Occipital lobe (tissue), 2 donors: ENCODE measurements around the gene ETV1. TPM values are rescaled to one million over a fixed set of nuclear protein-coding genes. Genes with fewer than 3 reads are reported as not detected.

Experiments
- DNase-seq: peaks from one replicate; lab custom pipeline; 2025; lab: John Stamatoyannopoulos, UW
- total RNA-seq: library from RNA; depleted of rRNA; stranded (reverse); fragments of >200 nt; gene quantifications from one replicate; pipeline ENCODE4 v1.2.3, GENCODE V29; 2014

The ETV1 gene
- total RNA-seq, 1 donor from 2014 or later, result 66.1 TPM

DNA sequence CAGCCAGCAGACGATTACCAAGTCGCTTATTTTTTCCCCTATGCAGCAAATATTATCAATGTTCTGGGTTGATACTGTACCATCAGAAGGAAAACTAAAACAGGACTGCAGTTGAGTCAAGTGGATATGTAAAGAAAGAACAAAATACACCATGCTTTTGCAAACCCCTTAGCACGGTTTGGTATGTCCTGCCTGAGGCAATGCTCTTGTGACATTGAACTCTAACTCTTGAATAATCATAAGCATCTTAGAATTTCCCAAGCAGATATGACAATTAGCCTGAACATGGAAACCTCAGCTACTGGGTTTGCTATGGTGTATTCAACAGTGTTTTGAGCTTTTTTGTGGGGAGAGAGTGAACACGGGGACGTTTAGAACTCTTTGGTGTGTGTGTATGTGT, 107.4 kb downstream of the ETV1 start:
- DNase-seq, result no peak

- DNase-seq, result no peak
Observed at GRCh38 chr7:13880789-13881188, 108.7 kb downstream of the ETV1 start.

GRCh38 chr7:13879994-13880686, 109.3 kb downstream of the ETV1 start:
- DNase-seq, result no peak

DNA sequence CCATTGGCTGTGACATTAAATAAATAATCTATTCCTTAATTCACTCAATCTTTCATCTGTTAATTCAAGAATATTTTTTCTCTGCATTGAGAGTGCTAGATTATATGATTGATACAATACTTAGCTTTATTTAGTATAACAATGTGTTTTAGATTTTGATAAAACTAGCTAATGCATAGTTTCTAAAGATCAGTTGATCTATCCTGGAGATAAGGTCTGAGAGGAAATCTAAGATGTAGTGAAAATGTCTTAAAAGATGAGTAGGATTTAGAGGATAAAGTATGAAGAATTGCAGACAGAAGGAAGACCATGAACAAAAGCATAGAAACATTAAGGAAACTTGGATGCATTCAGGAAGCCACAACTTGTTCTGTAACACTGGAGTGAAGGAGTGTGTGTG, 110.3 kb downstream of the ETV1 start:
- DNase-seq, result no peak

GRCh38 chr7:13878154-13878553, 111.3 kb downstream of the ETV1 start:
- no peak for DNase-seq

DNA sequence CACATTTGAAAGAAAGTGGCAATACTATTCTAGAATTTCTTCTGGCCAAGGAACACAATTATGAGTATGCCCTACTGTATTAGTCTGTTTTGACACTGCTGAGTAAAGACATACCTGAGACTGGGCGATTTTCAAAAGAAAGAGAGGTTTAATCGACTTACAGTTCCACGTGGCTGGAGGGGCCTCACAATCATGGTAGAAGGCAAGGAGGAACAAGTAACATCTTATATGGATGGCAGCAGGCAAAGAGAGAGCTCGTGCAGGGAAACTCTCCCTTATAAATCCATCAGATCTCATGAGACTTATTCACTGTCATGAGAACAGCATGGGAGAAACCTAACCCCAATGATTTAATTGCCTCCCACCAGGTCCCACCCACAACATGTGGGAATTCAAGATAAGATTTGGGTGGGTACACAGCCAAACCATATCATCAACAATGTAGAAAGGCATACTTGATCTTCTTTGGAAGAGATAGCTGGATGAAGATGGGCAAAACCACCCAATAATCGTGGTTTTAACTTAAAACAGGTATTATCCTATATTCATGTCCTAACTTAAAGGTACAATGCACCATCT, 113.9 kb downstream of the ETV1 start:
- DNase-seq, result no peak

DNA sequence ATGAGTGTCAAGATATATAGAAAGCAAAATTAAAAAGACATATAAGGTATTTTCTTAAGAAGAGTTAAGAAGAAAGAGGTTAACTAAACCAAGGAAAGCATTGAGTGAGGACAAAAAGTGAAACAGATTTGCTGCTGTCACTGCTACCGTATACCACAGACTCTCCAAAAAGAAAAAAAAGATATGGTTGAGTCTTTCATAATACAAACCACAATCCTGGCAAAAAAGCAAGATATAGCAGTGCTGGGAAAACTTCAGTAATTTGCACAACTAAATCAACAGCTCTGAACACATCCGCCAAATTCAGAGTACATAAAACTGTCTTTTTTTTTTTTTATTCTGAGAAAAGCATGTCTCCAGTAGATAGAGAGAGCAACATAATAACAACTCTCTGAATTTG, 114.7 kb downstream of the ETV1 start:
- DNase-seq, result no peak

DNA sequence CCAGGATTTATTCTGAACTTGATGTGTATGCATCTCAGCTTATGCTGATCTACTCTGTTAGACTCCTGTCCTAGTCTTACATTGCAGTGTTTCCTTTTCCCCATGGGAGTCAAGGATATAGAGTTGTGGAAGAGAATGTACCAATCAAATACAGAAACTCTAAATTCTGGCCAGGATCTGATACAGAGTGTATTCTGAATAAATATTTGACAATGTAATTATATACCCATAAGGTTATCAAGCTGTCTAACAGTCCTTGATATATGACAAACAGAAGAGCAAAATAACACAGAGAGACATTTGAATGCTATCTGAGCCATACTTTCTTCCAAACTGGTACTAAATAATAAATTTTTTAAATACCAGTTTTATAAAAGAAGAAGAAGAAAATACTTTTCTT, 116.8 kb downstream of the ETV1 start:
- no peak for DNase-seq

DNA sequence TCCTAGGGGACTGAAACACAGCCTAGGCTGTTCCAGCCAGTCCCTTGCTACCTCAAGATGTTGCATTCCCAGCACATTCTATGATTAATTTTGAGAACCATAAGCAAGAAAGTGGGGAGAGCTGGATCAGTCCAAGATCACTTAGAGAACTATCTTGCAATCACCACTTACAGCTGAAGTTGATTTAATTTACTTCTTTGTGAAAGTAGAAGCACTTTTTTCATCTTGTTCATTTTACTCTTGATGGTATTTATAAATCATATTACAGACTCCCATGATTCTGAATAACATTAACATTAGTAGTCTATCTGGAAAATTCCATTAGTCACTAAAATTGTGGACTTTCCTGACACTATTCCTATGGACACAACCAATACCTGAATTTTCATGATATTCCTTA, 118.5 kb downstream of the ETV1 start:
- no peak for DNase-seq

DNA sequence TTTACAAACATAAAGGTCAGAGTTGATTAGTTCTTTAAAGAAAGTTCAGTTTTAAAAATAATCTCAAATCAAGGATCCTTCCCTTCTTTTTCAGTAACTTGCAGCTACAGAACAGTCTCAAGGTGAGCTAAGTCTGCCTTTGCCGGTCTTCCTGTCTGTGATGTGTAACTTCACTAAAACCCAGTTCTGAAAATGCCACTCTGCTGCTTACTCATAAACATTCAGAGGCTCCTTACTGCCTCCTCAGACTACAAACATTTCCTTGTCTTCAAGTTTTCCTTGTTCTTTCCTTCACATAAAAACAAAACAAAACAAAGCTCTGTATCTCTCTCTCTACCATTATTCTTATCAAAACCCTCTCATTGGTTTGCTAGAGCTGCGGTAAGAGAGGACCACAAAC, 128.7 kb downstream of the ETV1 start:
- DNase-seq, result no peak

DNA sequence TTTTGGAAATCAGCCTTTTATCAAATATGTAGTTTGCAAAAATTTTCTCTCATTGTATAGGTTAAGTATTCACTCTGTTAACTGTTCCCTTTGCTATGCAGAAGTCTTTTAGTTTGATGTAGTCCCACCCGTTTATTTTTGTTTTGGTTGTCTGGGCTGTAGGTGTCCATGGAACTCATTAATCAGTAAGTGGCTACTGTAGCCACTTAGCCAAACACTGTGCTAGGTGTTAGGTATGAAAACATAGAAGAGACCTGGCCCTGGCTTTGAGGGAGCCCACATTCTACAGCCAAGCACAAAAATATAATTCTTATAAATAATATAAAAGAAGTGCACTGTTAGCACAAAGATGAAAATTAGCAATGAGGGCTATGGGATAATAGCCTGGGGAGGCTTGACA, 133.5 kb downstream of the ETV1 start:
- DNase-seq, result no peak

- DNase-seq, result no peak
Observed at GRCh38 chr7:13852281-13852968, 137.0 kb downstream of the ETV1 start.

GRCh38 chr7:13851736-13852135, 137.7 kb downstream of the ETV1 start:
- DNase-seq, result no peak

DNA sequence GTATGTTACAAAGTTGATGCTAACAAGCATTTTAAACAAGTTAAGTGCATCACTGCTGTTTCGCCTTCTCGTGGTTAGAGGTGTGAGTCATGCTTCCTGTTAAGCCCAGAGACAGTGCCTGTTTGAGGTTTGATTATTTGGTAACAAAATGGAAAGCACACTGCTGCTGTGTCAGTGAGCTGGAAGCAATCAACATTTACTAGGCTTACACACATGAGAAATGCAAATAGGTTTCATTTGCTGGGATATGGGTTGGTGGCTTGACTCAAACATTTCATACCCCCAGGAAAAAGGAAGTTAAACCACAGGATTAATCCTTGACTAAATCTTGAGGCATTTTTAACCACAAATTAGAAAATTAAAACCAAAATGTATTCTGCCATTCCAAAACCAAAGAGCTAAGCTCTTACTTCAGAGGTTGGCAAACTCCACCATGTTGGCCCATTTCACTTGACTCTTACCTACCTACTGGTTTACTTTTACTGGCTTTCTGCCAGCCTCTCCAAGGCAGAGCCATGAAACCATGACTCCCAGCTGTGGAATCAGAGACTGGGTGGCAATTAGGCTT, 139.2 kb downstream of the ETV1 start:
- no peak for DNase-seq

- no peak for DNase-seq
Observed at GRCh38 chr7:13849163-13849892, 140.1 kb downstream of the ETV1 start.

- no peak for DNase-seq
Observed at GRCh38 chr7:13848681-13849131, 140.8 kb downstream of the ETV1 start.

GRCh38 chr7:13846386-13846785, 143.1 kb downstream of the ETV1 start:
- no peak for DNase-seq

DNA sequence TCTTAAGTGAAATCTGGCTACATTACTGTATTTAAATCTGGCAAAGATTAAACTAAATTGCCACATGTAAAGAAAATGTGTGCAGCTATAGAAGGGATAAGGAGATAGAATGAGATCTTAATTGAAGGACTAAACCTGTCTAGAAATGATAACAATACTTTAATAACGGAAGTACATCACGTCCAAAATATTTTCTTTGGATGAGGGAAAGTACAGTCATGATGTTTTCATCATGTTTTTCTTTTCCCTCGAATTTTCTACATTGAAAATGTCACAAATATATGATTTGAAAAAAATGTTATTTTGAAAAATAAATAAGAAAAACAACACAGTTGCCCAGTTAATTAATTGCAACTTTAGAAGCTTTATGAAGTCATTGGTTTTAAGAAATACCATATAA, 143.9 kb downstream of the ETV1 start:
- DNase-seq, result no peak

- DNase-seq, result no peak
Observed at GRCh38 chr7:13844954-13845353, 144.5 kb downstream of the ETV1 start.

- no peak for DNase-seq
Observed at GRCh38 chr7:13841284-13841683, 148.2 kb downstream of the ETV1 start.
